ENCODE results near the gene PSMB10.

PSMB10 gene

DNA sequence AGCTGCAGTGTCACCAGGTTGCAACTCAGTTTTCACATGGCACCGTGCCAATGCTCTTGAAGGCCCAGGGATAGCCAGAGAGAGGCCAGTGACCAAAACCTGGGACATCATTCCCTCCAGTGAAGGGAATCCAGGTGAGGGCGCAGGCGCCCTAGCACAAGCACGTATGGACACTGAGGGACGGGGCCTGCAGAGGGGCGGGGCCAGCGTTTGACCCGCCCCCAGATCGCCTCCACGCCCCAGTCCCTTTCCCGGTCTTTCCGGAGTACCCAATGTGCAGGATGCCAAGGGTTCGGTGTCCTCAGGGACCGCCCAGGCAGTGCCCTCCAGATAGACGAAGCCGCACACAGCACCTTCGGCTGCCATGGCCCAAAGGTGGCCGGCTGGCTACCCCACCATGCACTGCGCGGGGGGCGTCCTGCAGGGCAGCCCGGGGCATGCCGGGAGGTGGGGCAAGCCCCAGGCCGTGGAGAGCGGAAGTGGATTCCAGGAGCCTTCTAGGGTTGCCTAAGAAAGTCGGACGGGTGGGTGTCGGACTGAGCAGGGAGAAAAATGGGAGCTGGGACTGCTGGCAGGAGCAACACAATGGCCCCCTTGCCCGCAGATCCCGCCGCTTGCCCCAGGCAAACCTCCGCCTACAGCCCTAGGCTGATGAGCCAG lies 27.1 kb upstream of the PSMB10 start:
- POLR2A ChIA-PET (ENCODE audit: low non-redundant PET): no interaction called here
- TF ChIP-seq, protein P1, sequence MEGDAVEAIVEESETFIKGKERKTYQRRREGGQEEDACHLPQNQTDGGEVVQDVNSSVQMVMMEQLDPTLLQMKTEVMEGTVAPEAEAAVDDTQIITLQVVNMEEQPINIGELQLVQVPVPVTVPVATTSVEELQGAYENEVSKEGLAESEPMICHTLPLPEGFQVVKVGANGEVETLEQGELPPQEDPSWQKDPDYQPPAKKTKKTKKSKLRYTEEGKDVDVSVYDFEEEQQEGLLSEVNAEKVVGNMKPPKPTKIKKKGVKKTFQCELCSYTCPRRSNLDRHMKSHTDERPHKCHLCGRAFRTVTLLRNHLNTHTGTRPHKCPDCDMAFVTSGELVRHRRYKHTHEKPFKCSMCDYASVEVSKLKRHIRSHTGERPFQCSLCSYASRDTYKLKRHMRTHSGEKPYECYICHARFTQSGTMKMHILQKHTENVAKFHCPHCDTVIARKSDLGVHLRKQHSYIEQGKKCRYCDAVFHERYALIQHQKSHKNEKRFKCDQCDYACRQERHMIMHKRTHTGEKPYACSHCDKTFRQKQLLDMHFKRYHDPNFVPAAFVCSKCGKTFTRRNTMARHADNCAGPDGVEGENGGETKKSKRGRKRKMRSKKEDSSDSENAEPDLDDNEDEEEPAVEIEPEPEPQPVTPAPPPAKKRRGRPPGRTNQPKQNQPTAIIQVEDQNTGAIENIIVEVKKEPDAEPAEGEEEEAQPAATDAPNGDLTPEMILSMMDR (conservative IDR thresholded peaks at IDR 0.05; ENCODE audit: low read depth): no peak
- CTCF ChIA-PET: interaction anchor here (0.6 kb wide), 1 partner anchor 80 kb away, joined by 3 read pairs; no protein-coding TSS in a partner anchor
- peak overlapping the region; percentile 80 for H3K27ac ChIP-seq
- no peak for DNase-seq (ENCODE audit: low spot score)

DNA sequence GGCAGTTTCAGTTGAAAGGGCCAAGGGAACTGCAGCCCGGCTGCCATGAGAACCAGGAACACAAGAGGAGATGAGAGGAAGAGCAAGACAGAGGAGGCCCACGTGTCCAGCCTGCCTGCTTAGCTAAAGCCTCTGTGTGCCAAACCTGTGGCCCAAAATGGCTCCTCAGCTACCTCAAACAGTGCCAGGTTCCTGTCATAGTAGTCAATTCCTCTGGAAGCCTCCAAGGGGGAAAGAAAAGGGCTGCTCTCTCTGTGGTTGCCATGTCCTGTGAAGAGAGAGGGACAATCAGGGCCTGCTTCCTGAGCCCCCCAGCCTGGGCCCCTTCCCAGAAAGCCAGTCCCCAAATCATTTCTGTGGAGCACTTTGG lies 26.6 kb upstream of the PSMB10 start:
- CTCF ChIA-PET: interaction anchor here (1.5 kb wide), 1 partner anchor 23 kb away, joined by 5 read pairs; no protein-coding TSS in a partner anchor
- DNase-seq (ENCODE audit: low spot score): no peak
- H3K27ac ChIP-seq: peak overlapping the region; percentile 80
- POLR2A ChIA-PET (ENCODE audit: low non-redundant PET): no interaction called here
- TF ChIP-seq, protein P1 (conservative IDR thresholded peaks at IDR 0.05; ENCODE audit: low read depth): no peak

DNA sequence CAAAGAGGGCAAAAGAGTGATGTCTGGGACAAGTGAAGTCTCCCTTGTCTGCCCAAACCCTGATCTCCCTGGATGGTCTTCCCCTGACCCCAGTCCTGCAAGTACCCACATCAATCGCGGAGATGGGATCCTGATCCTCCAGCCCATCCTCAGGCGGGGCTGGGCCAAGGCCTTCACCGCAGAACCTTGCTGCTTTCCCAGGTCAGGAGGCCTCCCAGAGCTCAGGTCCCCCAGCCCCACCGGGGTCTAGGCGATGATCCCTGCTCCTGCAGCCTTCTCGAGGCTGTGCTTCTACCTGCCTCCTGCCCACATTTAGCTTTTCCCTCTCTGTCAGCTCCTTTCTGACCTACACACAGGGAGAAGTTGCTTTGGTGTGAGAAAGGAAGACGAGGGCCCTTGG lies 25.5 kb upstream of the PSMB10 start:
- CTCF ChIA-PET: interaction anchor here (1.5 kb wide), 1 partner anchor 22 kb away, joined by 5 read pairs; no protein-coding TSS in a partner anchor
- POLR2A ChIA-PET (ENCODE audit: low non-redundant PET): interaction anchor here (0.8 kb wide), 1 partner anchor 23 kb away, joined by 3 read pairs; no protein-coding TSS in a partner anchor
- TF ChIP-seq, protein P1 (conservative IDR thresholded peaks at IDR 0.05; ENCODE audit: low read depth): no peak
- H3K27ac ChIP-seq: peak overlapping the region; percentile 80
- DNase-seq (ENCODE audit: low spot score): no peak

DNA sequence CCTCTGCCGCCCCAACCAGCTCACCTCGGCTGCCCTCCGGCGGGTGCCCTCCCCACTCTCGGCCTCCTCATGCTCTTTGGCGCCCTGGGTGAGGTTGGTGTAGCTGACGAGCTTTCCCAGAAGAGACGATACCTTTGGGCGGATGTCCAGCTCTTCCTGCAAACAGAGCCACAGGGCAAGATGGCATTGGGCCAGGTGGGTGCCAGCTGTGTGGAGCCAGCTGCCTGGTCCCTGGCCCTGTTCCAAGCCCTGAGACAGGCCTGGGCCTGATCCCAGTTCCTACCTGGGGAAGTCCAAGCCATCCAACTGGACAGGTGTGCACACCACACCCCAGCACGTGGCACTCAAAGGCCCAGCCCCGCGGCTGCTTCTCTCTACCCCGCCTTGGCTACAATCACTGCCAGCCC lies 24.9 kb upstream of the PSMB10 start:
- peak; percentile 96 for DNase-seq (ENCODE audit: low spot score)
- CTCF ChIA-PET: interaction anchor here (1.2 kb wide), 1 partner anchor 79 kb away, joined by 6 read pairs; no protein-coding TSS in a partner anchor
- TF ChIP-seq, protein P1 (conservative IDR thresholded peaks at IDR 0.05; ENCODE audit: low read depth): no peak
- POLR2A ChIA-PET (ENCODE audit: low non-redundant PET): no interaction called here
- peak overlapping the region; percentile 80 for H3K27ac ChIP-seq

DNA sequence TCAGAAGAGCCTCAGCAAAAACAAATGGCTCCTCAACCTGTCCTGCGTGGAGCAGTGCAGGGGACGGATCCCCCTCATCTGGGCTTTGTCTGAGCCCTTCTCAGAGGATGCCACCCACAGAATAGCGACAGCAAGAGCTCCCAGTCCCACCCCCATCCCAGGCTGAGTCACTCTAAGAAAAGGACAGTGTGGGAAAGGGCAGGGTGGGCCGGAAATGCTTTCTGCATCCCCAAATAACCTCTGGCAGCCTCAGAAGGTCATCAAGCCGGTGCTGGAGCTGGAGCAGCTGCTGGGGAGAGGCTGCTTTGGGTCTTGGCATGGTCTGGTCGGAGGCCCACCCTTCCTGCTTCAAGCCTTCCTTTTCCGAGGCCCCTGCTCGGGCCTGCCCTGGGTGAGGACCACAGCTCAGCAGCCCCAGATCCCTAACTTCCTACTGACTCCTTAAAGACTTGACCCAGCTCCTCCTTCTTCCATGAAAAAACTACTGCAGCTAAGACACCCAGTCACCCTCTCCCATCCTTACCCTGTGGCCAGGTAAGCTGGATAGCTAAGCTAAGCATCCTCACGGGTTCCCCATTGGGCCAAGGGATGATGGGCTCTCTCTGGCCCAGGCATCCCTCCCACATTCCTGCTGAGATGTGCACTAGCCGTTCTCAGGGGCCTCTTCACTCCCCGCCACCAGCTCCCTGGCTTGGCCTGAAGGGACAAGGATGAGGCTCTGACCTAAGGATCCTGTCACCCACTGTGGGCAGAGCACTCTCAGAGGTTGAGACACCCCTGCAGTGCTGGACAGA lies 23.1 kb upstream of the PSMB10 start:
- ChIA-PET POLR2A (ENCODE audit: low non-redundant PET) (no interaction called here), CTCF (interaction anchor here (0.6 to 0.7 kb wide), 2 partner anchors 17 to 484 kb away, joined by 3 read pairs; no protein-coding TSS in a partner anchor)
- DNase-seq (ENCODE audit: low spot score): no peak
- H3K27ac ChIP-seq: peak overlapping the region; percentile 80
- TF ChIP-seq, protein P1 (conservative IDR thresholded peaks at IDR 0.05; ENCODE audit: low read depth): no peak

DNA sequence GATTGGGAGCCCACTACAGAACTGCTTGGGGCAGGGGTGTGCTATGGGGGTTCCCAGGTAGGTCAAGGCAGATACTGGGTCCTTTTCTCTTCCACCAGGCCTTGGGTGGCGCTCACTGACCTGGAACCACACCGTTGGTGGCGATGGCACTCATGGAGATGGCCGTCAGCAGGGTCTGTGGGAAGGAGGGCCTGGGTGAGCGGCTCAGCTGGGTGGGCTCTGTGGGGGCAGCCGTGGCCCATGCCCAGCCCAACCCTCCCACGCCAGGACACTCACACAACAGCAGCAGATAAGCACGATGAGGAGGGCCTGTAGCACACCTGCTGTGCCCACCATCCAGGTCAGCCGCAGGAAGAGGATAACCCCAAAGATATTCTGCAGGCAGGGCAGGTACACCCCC lies 21.0 kb upstream of the PSMB10 start:
- ChIA-PET CTCF (interaction anchor here (0.6 kb wide), 1 partner anchor 107 kb away, joined by 4 read pairs; no protein-coding TSS in a partner anchor), POLR2A (ENCODE audit: low non-redundant PET) (no interaction called here)
- peak overlapping the region; percentile 80 for H3K27ac ChIP-seq
- TF ChIP-seq, protein P1 (conservative IDR thresholded peaks at IDR 0.05; ENCODE audit: low read depth): no peak
- DNase-seq (ENCODE audit: low spot score): no peak
